T-helper 2 cell treated with Interferon-gamma antibody and Interleukin-4, amounts not matched to agents 5 μg/mL and 100 μg/mL, for 36 hours (primary cell): ENCODE results near the gene FOXP1.

Experiments used
- DNase-seq: peaks from one replicate; pipeline ENCODE4 v3.0.0; 2021; ENCODE audit warnings: low spot score
- H3K27ac Mint-ChIP-seq: one replicate; pipeline ENCODE4 v1.8.0; 2021; ENCODE audit warnings: mild to moderate bottlenecking, mixed read lengths
- H3K27me3 Mint-ChIP-seq: one replicate; pipeline ENCODE4 v1.8.0; 2021; ENCODE audit warnings: low read depth, mixed read lengths
- H3K36me3 Mint-ChIP-seq: one replicate; pipeline ENCODE4 v1.8.0; 2021; ENCODE audit warnings: low read depth, mixed read lengths
- H3K4me1 Mint-ChIP-seq: one replicate; pipeline ENCODE4 v1.8.0; 2021; ENCODE audit warnings: low read depth, mixed read lengths
- H3K4me3 Mint-ChIP-seq: one replicate; pipeline ENCODE4 v1.8.0; 2022; ENCODE audit warnings: mild to moderate bottlenecking, moderate library complexity, mixed read lengths
- H3K9me3 Mint-ChIP-seq: one replicate; pipeline ENCODE4 v1.8.0; 2021; ENCODE audit warnings: mixed read lengths

FOXP1 gene

DNA sequence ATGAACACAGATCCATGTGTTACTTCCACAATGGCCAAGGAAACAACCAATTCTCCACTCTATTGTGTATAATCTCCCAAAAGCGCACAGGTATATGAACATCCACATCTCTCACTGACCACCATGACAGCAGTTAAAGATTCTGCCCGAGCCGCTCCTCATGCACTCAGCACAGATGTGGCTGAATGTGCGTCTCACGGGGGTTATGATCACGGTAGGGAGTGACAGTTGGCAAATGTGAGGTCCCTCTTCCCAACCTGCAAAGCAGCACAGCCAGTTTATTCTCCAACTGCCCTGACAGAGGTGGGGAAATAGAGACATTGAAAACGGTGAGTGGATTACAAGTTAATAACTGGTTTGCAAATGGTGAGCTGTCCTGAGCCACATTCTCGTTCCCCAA lies 17.6 kb downstream of the FOXP1 start:
- Mint-ChIP-seq H3K4me3 (no peak overlapping the region), H3K27me3 (no peaks in the 10 kb centered on the region), H3K4me1 (peaks cover 23% of the 10 kb centered on the region), H3K36me3 (peaks cover 6% of the 10 kb centered on the region), H3K27ac (no peak overlapping the region), H3K9me3 (no peaks in the 10 kb centered on the region)
- DNase-seq = no peak

GRCh38 chr3:71565316-71565715 lies 18.2 kb downstream of the FOXP1 start:
- Mint-ChIP-seq H3K36me3 (peaks cover 6% of the 10 kb centered on the region), H3K9me3 (no peaks in the 10 kb centered on the region), H3K27ac (no peak overlapping the region), H3K27me3 (no peaks in the 10 kb centered on the region), H3K4me1 (peaks cover 23% of the 10 kb centered on the region), H3K4me3 (no peak overlapping the region)
- no peak for DNase-seq

DNA sequence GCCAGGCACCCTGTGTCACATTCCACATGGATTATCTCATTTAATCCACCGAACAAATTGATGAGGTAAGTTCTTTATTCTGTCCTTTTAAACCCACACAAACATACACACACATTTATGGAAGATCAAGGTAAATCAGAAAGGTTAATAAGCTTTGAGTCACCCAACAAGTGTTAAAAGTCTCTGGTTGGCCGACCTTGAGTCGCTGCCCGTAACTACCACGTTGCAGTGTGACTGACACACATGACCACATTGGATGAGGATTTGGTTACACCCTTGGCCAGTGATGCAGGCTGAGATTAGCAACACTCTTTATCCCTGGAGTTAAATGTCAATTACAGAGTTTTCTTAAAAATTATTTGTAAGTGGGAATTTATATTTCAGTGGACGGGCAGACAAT lies 19.2 kb downstream of the FOXP1 start:
- DNase-seq = no peak
- Mint-ChIP-seq H3K27me3 (no peaks in the 10 kb centered on the region), H3K36me3 (peaks cover 6% of the 10 kb centered on the region), H3K4me3 (no peak overlapping the region), H3K27ac (no peak overlapping the region), H3K9me3 (no peaks in the 10 kb centered on the region), H3K4me1 (peaks cover 23% of the 10 kb centered on the region)

DNA sequence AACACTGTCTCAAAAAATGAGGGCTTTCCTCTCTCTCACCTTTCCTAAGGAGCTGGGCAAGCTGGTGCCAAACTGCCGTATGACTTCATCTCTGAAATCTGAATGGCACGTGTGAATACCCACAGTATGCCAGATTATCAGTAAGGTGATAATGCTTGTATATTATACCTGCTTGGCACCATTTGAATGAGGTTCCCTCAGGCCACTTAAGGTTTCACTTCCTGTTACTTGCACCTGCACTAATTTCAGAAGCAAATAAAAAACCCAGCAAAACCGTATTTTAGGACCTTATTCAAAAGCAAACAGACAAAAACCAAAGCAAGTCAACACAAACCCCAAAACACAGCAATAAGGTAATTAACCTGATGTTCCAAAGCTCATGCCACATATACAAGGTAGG lies 19.7 kb downstream of the FOXP1 start:
- DNase-seq = no peak
- Mint-ChIP-seq H3K36me3 (peaks cover 6% of the 10 kb centered on the region), H3K27ac (no peak overlapping the region)

GRCh38 chr3:71562938-71563337 lies 20.6 kb downstream of the FOXP1 start:
- no peak overlapping the region for H3K27ac Mint-ChIP-seq
- DNase-seq = no peak
- peaks cover 20% of the 10 kb centered on the region for H3K4me1 Mint-ChIP-seq

More for the DNA sequence above, 19.7 kb downstream of the FOXP1 start:
- Mint-ChIP-seq H3K4me3 (no peak overlapping the region), H3K9me3 (no peaks in the 10 kb centered on the region), H3K4me1 (peaks cover 23% of the 10 kb centered on the region), H3K27me3 (no peaks in the 10 kb centered on the region)

DNA sequence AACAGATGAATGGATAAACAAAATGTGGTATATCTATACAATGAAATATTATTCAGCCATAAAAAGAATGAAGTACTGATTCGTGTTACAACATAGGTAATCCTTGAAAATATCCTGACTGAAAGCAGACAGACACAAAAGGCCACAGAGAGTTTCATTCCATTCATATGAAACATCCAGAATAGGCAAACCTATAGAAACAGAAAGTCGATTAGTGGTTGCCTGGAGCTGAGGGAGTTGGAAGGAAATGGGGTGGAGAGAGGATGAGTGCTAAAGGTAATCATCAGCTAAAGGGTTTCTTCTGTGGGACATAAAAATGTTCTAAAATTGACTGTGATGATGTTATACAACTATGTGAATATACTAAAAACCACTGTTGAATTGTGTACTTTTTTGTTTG lies 22.9 kb downstream of the FOXP1 start:
- Mint-ChIP-seq H3K36me3 (peaks cover 9% of the 10 kb centered on the region), H3K4me3 (no peak overlapping the region), H3K27ac (no peak overlapping the region), H3K4me1 (peaks cover 17% of the 10 kb centered on the region), H3K27me3 (no peaks in the 10 kb centered on the region), H3K9me3 (no peaks in the 10 kb centered on the region)
- DNase-seq = no peak

More at GRCh38 chr3:71562938-71563337, 20.6 kb downstream of the FOXP1 start:
- Mint-ChIP-seq H3K9me3 (no peaks in the 10 kb centered on the region), H3K36me3 (peaks cover 9% of the 10 kb centered on the region), H3K4me3 (no peak overlapping the region), H3K27me3 (no peaks in the 10 kb centered on the region)

GRCh38 chr3:71559578-71560162 lies 23.9 kb downstream of the FOXP1 start:
- Mint-ChIP-seq H3K27ac (no peak overlapping the region), H3K9me3 (no peaks in the 10 kb centered on the region), H3K4me1 (peaks cover 15% of the 10 kb centered on the region), H3K36me3 (peaks cover 7% of the 10 kb centered on the region), H3K27me3 (no peaks in the 10 kb centered on the region), H3K4me3 (no peak overlapping the region)
- DNase-seq = no peak

DNA sequence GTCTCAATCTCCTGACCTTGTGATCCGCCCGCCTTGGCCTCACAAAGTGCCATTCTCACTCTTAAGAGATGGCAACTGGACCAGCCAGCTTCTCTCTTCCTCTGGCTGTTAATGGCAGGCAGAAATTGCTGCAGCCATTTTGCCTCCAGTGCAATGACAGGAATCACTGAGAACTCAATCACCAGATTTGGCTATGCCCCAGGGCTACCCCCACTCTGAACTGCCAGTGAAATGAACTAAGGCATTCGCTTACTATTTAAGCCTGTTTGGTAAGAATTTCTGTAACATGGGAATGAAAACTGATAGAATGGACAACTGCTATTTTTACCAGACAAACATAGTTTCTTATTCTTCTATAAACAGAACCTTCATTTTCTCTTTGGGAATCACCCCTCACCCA lies 24.5 kb downstream of the FOXP1 start:
- Mint-ChIP-seq H3K4me3 (no peak overlapping the region), H3K27ac (no peak overlapping the region), H3K4me1 (peaks cover 11% of the 10 kb centered on the region), H3K36me3 (peaks cover 5% of the 10 kb centered on the region), H3K9me3 (no peaks in the 10 kb centered on the region), H3K27me3 (no peaks in the 10 kb centered on the region)
- no peak for DNase-seq

DNA sequence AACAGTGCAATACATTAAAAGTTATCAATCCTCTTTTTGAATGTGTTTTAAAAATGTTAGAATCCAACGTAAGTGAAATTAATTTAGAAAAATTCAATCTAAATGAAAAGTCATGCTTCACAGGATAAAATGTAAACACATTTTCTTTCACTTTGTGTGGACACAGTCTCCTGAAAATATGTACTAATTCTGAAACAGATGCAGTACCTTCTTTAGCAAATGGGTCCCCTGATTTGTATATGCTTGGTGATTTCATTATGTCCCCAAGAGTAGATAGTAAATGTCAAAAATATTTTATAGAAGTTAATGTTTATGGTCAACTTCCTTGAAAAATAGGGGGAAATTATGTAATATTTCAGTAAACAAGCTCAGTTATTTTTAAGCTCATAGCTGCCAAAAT lies 28.9 kb downstream of the FOXP1 start:
- no peak overlapping the region for H3K27ac Mint-ChIP-seq
- H3K4me3 Mint-ChIP-seq = no peak overlapping the region
- DNase-seq = no peak
- H3K27me3 Mint-ChIP-seq = no peaks in the 10 kb centered on the region
- H3K4me1 Mint-ChIP-seq = no peaks in the 10 kb centered on the region
- no peaks in the 10 kb centered on the region for H3K9me3 Mint-ChIP-seq
- peaks cover 2% of the 10 kb centered on the region for H3K36me3 Mint-ChIP-seq

- Mint-ChIP-seq H3K4me1 (no peaks in the 10 kb centered on the region), H3K36me3 (no peaks in the 10 kb centered on the region), H3K27ac (no peak overlapping the region), H3K27me3 (no peaks in the 10 kb centered on the region), H3K4me3 (no peak overlapping the region), H3K9me3 (no peaks in the 10 kb centered on the region)
- no peak for DNase-seq
These were observed 32.1 kb downstream of the FOXP1 start for GRCh38 chr3:71551311-71551919.

GRCh38 chr3:71549951-71550350 lies 33.6 kb downstream of the FOXP1 start:
- no peak overlapping the region for H3K27ac Mint-ChIP-seq
- H3K4me1 Mint-ChIP-seq = no peaks in the 10 kb centered on the region
- no peak for DNase-seq
- H3K27me3 Mint-ChIP-seq = no peaks in the 10 kb centered on the region
- H3K36me3 Mint-ChIP-seq = no peaks in the 10 kb centered on the region
- no peak overlapping the region for H3K4me3 Mint-ChIP-seq
- no peaks in the 10 kb centered on the region for H3K9me3 Mint-ChIP-seq

DNA sequence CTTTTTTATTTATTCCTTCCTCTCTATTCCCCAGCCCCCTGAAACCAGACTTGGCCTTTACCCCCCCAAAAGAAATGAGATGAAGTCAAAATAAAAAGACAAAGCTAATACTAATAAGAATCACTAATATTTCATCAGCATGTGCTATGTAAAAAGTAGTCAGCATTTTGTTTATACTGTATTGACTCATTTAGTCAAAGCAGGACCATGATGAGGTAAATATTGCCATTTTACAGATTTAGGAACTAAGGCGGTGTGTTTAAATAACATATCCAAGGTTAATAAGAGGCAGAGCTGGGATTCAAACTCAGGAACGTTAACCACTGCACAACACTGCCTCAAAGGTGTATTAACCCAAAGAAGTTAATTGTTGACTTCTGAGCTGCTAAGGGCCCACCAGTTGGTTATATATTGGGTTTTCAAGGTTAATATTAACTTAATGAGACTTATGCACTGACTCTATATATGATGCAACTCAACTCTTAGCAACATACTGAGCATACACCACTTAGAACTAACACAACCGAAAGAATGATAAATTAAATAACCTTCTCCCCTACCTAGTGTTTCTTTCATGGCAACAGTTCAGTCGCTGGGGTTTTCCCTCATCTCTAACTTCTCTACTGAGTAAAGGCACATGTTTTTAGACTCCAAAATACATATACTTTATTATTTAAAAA lies 34.7 kb downstream of the FOXP1 start:
- H3K9me3 Mint-ChIP-seq = no peaks in the 10 kb centered on the region
- no peaks in the 10 kb centered on the region for H3K27me3 Mint-ChIP-seq
- no peaks in the 10 kb centered on the region for H3K36me3 Mint-ChIP-seq
- H3K4me3 Mint-ChIP-seq = no peak overlapping the region
- no peak for DNase-seq
- H3K4me1 Mint-ChIP-seq = peaks cover 2% of the 10 kb centered on the region
- no peak overlapping the region for H3K27ac Mint-ChIP-seq

DNA sequence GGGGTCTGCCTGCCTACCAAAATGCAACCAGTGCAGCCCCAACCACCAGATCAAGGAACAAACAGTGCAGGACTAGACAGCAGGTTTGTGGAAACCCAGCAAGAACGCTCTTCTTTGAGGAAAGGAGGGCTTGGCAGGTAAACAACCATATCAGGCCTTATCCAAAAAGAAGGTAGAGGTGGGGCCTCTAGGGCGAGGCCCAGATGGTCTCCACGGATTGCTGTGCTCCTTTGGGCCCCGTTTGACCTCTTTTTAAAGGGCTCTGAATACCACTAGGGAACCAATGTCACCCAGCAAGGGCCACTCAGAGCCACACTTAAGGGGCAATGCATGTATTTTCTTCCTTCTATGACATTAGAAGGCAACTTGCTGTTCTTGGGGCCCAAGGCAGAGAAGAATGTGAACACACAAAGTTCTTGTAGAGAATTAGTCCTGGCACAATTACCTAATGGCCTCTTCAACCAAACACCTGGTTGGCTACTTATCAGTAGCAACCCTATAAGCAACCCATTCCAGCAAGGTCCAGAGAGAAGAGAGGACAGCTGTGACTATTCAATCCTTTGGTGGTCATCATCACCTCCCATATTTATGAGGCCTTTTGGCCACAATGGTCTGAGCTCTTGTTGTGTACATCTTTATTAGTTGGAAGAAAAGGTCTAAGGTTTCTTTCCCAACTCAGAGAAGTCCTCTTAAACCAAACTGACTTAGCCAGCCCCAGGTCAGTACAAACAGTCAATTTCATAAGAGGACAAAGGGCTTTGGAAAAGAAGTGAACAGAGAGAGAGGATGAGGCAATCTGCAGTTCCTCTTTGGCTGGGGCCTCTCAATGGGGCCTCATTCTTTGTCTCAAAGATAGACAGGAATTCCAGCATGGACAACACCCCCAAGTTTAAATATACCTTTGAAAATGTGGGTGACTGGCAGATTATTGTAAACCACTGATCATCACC lies 36.0 kb downstream of the FOXP1 start:
- H3K4me1 Mint-ChIP-seq = peaks cover 3% of the 10 kb centered on the region

DNA sequence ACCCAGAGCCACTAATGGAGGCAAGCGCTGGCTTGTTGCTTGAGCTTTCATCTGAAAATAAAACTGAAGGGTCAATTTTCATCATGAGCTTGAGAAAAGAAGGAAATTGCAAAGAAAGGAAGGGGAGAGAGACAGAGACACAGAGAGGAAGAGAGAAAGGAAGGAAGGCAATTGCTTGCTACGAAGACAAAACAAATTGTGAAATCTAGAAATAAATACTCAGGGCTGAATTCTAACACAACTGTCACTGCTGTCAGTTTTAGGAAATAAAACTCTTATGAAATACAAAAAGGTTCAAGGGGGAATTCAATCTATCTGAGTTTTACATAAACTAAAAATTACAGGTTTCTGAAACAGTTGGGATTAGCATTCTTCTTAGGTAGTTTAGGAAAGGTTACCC lies 36.7 kb downstream of the FOXP1 start:
- Mint-ChIP-seq H3K4me3 (no peak overlapping the region), H3K4me1 (peaks cover 5% of the 10 kb centered on the region), H3K36me3 (no peaks in the 10 kb centered on the region)

More for the DNA sequence above, 36.0 kb downstream of the FOXP1 start:
- Mint-ChIP-seq H3K4me3 (no peak overlapping the region), H3K27ac (no peak overlapping the region), H3K36me3 (no peaks in the 10 kb centered on the region), H3K27me3 (no peaks in the 10 kb centered on the region), H3K9me3 (no peaks in the 10 kb centered on the region)
- no peak for DNase-seq

More for the DNA sequence above, 36.7 kb downstream of the FOXP1 start:
- DNase-seq = no peak
- H3K9me3 Mint-ChIP-seq = no peaks in the 10 kb centered on the region
- H3K27me3 Mint-ChIP-seq = no peaks in the 10 kb centered on the region
- no peak overlapping the region for H3K27ac Mint-ChIP-seq
